Endothelial cell of umbilical vein (primary cell): ENCODE measurements around the gene AKAP6. TPM values are rescaled to one million over a fixed set of nuclear protein-coding genes. Genes with fewer than 3 reads are reported as not detected.

Experiments
- BruUV-seq: library from RNA; stranded (reverse); fragments of 400-500 nt; replicated peaks from 2 replicates; lab custom pipeline; 2021; lab: Mats Ljungman, UMichigan
- CTCF ChIA-PET: fragments of 300-600, 350-600 bp; sonication (Branson Sonifier 250); formaldehyde crosslinking; loops from one replicate; lab custom pipeline; 2021; ENCODE audit warnings: antibody characterized with exemption, inconsistent platforms; lab: Charles Lee
- POLR2A ChIA-PET: fragments of 300-600, 350-600 bp; sonication (Branson Sonifier 250); formaldehyde crosslinking; loops from one replicate; lab custom pipeline; 2021; ENCODE audit warnings: antibody characterized with exemption, inconsistent platforms; lab: Charles Lee
- DNase-seq: peaks from one replicate; pipeline ENCODE4 v3.0.0-alpha.2; 2011; ENCODE audit warnings: low read depth, low spot score
- FAIRE-seq: peaks from 2 replicates; lab custom pipeline; 2011; peaks lifted over from hg19 to GRCh38; lab: Jason Lieb, UNC
- H2AFZ ChIP-seq: 2 replicates; pipeline ENCODE4 v1.6.0; 2012; ENCODE audit warnings: low read depth, low read length, control low read depth, inconsistent platforms
- H3K27ac ChIP-seq: 2 replicates; pipeline ENCODE4 v1.5.1; 2011; ENCODE audit warnings: low read depth, mild to moderate bottlenecking, control low read depth, low read length, moderate library complexity; ENCODE audit not compliant: insufficient read depth
- H3K27me3 ChIP-seq, 2 experiments: 2 replicates each; pipeline versions ENCODE4 v1.6.0 to v1.6.1; 2011; ENCODE audit warnings: low read length in 2 of 2, mixed read lengths in 1 of 2; ENCODE audit not compliant: control insufficient read depth in 2 of 2, insufficient read depth in 2 of 2
- H3K36me3 ChIP-seq, 2 experiments: 2 replicates in 1 of 2; 3 replicates in 1 of 2; pipeline ENCODE4 v1.5.1; 2011; ENCODE audit warnings: low read length in 2 of 2, mild to moderate bottlenecking in 1 of 2, moderate library complexity in 1 of 2; ENCODE audit not compliant: control insufficient read depth in 2 of 2, insufficient read depth in 2 of 2; ENCODE audit errors: extremely low read depth in 1 of 2
- H3K4me1 ChIP-seq: 3 replicates; pipeline ENCODE4 v1.5.1; 2011; ENCODE audit warnings: mild to moderate bottlenecking, low read length; ENCODE audit not compliant: control insufficient read depth, insufficient read depth; ENCODE audit errors: extremely low read depth
- H3K4me2 ChIP-seq: 2 replicates; pipeline ENCODE4 v1.6.1; 2011; ENCODE audit warnings: low read length, control low read depth, mixed read lengths; ENCODE audit not compliant: insufficient read depth
- H3K4me3 ChIP-seq, 3 experiments: fragments of 200-600 bp in 1 of 3; sonication (generic), shearing (Covaris generic) in 1 of 3; replicated peaks in 1 of 3; 2 replicates each; pipeline ENCODE4 v1.5.1; 2011 to 2016; ENCODE audit warnings: control low read depth in 3 of 3, low read length in 3 of 3, mild to moderate bottlenecking in 2 of 3, inconsistent platforms in 1 of 3, low read depth in 1 of 3, moderate library complexity in 1 of 3; ENCODE audit not compliant: insufficient read depth in 1 of 3
- H3K79me2 ChIP-seq: 2 replicates; pipeline ENCODE4 v1.6.0; 2012; ENCODE audit warnings: low read length, inconsistent platforms; ENCODE audit not compliant: control insufficient read depth, insufficient read depth
- H3K9ac ChIP-seq: replicated peaks from 2 replicates; pipeline ENCODE3; 2011; ENCODE audit warnings: low read length, control low read depth; ENCODE audit not compliant: insufficient read depth; ENCODE audit errors: extremely low read depth
- H3K9me1 ChIP-seq: replicated peaks from 3 replicates; pipeline ENCODE4 v1.6.0; 2011; ENCODE audit warnings: mild to moderate bottlenecking, low read length; ENCODE audit not compliant: control insufficient read depth, insufficient read depth; ENCODE audit errors: extremely low read depth
- H3K9me3 ChIP-seq: replicated peaks from 2 replicates; pipeline ENCODE4 v1.5.1; 2012; ENCODE audit warnings: low read length, inconsistent platforms; ENCODE audit not compliant: control insufficient read depth, insufficient read depth
- H4K20me1 ChIP-seq: replicated peaks from 2 replicates; pipeline ENCODE3; 2011; ENCODE audit warnings: mild to moderate bottlenecking, low read length; ENCODE audit not compliant: control insufficient read depth, insufficient read depth; ENCODE audit errors: extremely low read depth
- CTCF ChIP-seq, 2 donors: IDR thresholded peaks; 1 replicate in 1 of 2; 2 replicates in 1 of 2; pipeline ENCODE4 v1.5.1; 2011; ENCODE audit warnings: low read length in 2 of 2, mild to moderate bottlenecking in 2 of 2, moderate library complexity in 2 of 2, control low read depth in 1 of 2, inconsistent platforms in 1 of 2, low read depth in 1 of 2; ENCODE audit not compliant: insufficient read depth in 1 of 2; ENCODE audit errors: extremely low read depth in 1 of 2
- EZH2 ChIP-seq: IDR thresholded peaks from 2 replicates; pipeline ENCODE4 v1.6.1; 2012; ENCODE audit warnings: borderline replicate concordance, low read depth, mild to moderate bottlenecking, moderate library complexity, low read length, inconsistent platforms; ENCODE audit not compliant: severe bottlenecking
- FOS ChIP-seq: IDR thresholded peaks from 2 replicates; pipeline ENCODE4 v1.6.1; 2011; ENCODE audit warnings: mild to moderate bottlenecking, low read length, moderate library complexity, borderline replicate concordance; ENCODE audit not compliant: insufficient read depth
- GATA2 ChIP-seq: IDR thresholded peaks from 2 replicates; pipeline ENCODE4 v1.7.0; 2011; ENCODE audit warnings: low read depth, mild to moderate bottlenecking, moderate library complexity, mixed read lengths, low read length; ENCODE audit not compliant: insufficient read length, insufficient read depth
- JUN ChIP-seq: IDR thresholded peaks from 2 replicates; pipeline ENCODE4 v1.6.1; 2011; ENCODE audit warnings: borderline replicate concordance, low read depth; ENCODE audit not compliant: insufficient read length, insufficient read depth
- MAX ChIP-seq: IDR thresholded peaks from 2 replicates; pipeline ENCODE4 v1.6.1; 2011; ENCODE audit not compliant: insufficient read depth, insufficient read length
- MYC ChIP-seq: IDR thresholded peaks from one replicate; pipeline ENCODE4 v1.6.1; 2011; ENCODE audit warnings: mild to moderate bottlenecking, low read depth, low read length
- POLR2A ChIP-seq: IDR thresholded peaks from 2 replicates; pipeline ENCODE4 v1.6.1; 2012; ENCODE audit warnings: low read depth, mild to moderate bottlenecking, control low read depth, low read length
- POLR2AphosphoS5 ChIP-seq: IDR thresholded peaks from 2 replicates; pipeline ENCODE4 v1.6.1; 2012; ENCODE audit warnings: low read depth, mild to moderate bottlenecking, control low read depth, low read length, moderate library complexity; ENCODE audit not compliant: insufficient read depth
- dilution Hi-C: fragments of 300-500 bp; cut with MboI; formaldehyde crosslinking; loops from one replicate; pipeline ENCODE4 v1.15.0; 2019; ENCODE audit warnings: low sequenced_read_pairs; ENCODE audit not compliant: extremely low pct_ligation_motif_present
- intact Hi-C: fragments of 100-400 bp; cut with micrococcal nuclease; formaldehyde crosslinking; loops from one replicate; pipeline ENCODE4 v1.10.0; 2022
- polyA plus RNA-seq, 4 experiments: library from polyadenylated mRNA; depleted of rRNA in 3 of 4; stranded (reverse) in 3 of 4; unstranded in 1 of 4; fragments of >200 nt; gene quantifications; 2 replicates each; pipeline versions ENCODE4 v1.2.1 to v1.2.3, GENCODE V29; 2011 to 2012; ENCODE audit warnings: missing spikeins in 1 of 4
- total RNA-seq: library from RNA; stranded (reverse); gene quantifications from 2 replicates; pipeline ENCODE4 v1.2.3, GENCODE V29; 2021

AKAP6 gene
- total and polyA plus RNA-seq, 2 donors (not counting 3 experiments of a cell fraction or from before 2014, with no cell fraction given) = 0.03 to 0.49 TPM

GRCh38 chr14:32430326-32430725, 101.2 kb downstream of the AKAP6 start:
- no peaks in the 10 kb centered on the region for H3K9me1 ChIP-seq
- H3K27me3 ChIP-seq = no peaks in the 10 kb centered on the region
- no peak overlapping the region for H3K4me3 ChIP-seq
- H3K4me1 ChIP-seq = peaks cover 7% of the 10 kb centered on the region
- no TSS peak for BruUV-seq
- H3K36me3 ChIP-seq = no peaks in the 10 kb centered on the region
- dilution Hi-C loops = no loop called here
- no peak overlapping the region for H2AFZ ChIP-seq
- CTCF ChIA-PET = no interaction called here
- POLR2A ChIA-PET = no interaction called here
- H4K20me1 ChIP-seq = no peaks in the 10 kb centered on the region
- H3K9me3 ChIP-seq = no peaks in the 10 kb centered on the region
- no peaks in the 10 kb centered on the region for H3K79me2 ChIP-seq
- no peak for TF ChIP-seq MAX
- TF ChIP-seq GATA2 = no peak
- TF ChIP-seq EZH2 = no peak
- TF ChIP-seq JUN = no peak
- TF ChIP-seq FOS = no peak
- H3K9ac ChIP-seq = no peak overlapping the region
- intact Hi-C loops = no loop called here
- H3K27ac ChIP-seq = no peak overlapping the region
- no peak overlapping the region for H3K4me2 ChIP-seq
- DNase-seq (no peak), FAIRE-seq (no peak)

GRCh38 chr14:32432813-32433538, 103.9 kb downstream of the AKAP6 start:
- no peak overlapping the region for H3K4me3 ChIP-seq
- intact Hi-C loops = no loop called here
- ChIA-PET CTCF (interaction anchor here (1.3 kb wide), 1 partner anchor 178 kb away, joined by 3 read pairs; no protein-coding TSS in a partner anchor), POLR2A (no interaction called here)
- no peak overlapping the region for H3K4me2 ChIP-seq
- H3K27me3 ChIP-seq = no peaks in the 10 kb centered on the region
- no peaks in the 10 kb centered on the region for H3K9me3 ChIP-seq
- no peaks in the 10 kb centered on the region for H3K9me1 ChIP-seq
- H3K79me2 ChIP-seq = no peaks in the 10 kb centered on the region
- no peak overlapping the region for H2AFZ ChIP-seq
- H3K36me3 ChIP-seq = no peaks in the 10 kb centered on the region
- no peak for DNase-seq
- H4K20me1 ChIP-seq = no peaks in the 10 kb centered on the region
- FAIRE-seq = no peak
- no peak for TF ChIP-seq POLR2A
- no peak for TF ChIP-seq MYC
- TF ChIP-seq GATA2 = no peak
- no peak for TF ChIP-seq CTCF (IDR thresholded peaks at IDR 0.05; ENCODE audit: extremely low read depth in 1 of 2, insufficient read depth in 1 of 2, low read depth in 1 of 2, low read length in 2 of 2)
- no peak for TF ChIP-seq JUN
- no peak for TF ChIP-seq MAX
- no peak for TF ChIP-seq EZH2
- no peak for TF ChIP-seq POLR2AphosphoS5
- no peak overlapping the region for H3K27ac ChIP-seq
- BruUV-seq = no TSS peak
- dilution Hi-C loops = no loop called here
- no peaks in the 10 kb centered on the region for H3K4me1 ChIP-seq
- no peak overlapping the region for H3K9ac ChIP-seq
